ENCODE results near the gene MTCH2. TPM values are rescaled to one million over a fixed set of nuclear protein-coding genes. Genes with fewer than 3 reads are reported as not detected.

MTCH2 gene
- total and polyA plus RNA-seq, 4 experiments from 2014 or later: 23.6 to 66.8 (median 41.3) TPM

DNA sequence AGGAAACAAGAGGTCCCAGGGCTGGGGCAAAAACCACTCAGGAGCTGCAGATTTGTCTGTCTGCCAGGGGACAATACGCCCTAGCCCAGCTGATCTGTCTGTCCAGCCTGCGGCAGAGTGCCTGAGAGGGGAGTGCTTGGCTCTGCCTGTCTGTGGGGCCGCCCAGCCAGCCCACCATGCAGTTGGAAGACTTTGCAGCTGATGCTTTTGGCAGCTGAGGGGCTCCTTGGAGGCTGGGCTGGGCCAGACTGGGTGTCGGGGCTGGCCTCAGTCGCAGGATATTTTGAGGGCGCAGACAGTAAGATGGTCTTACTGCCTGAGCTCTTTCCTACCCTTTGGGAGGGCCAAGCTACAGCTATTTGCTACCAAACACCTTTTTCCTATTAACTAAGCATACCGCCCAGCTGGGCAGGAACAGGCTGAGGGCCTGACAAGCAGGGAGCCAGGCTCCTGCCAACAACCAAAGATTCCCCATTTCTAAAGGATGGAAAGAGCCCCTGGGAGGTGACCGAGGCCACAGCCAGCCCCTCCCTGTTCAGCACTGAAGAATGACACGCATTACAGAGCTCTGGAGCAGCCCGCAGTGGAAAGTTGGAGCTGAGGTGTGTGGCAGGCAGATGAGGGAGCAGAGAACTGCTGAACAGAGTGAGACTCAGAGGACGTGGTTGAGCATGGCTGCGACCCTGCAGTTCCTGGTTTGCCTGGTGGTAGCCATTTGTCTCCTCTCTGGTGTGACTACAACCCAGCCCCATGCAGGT, 56.1 kb downstream of the MTCH2 start, which contains the start of gene FAM180B:
TSS of gene FAM180B (plus strand) at position 581 of the 758 bp plus-strand sequence. CDS start at position 672, 91 bp downstream.
- ChIA-PET POLR2A (ENCODE audit: partially characterized antibody) (interaction anchor here (2.2 kb wide), 1 partner anchor 7 kb away, joined by 5 read pairs; the partner anchor contains the start of genes KBTBD4 and NDUFS3), CTCF (ENCODE audit: partially characterized antibody) (interaction anchor here (0.5 kb wide), 1 partner anchor 27 kb away, joined by 3 read pairs; no protein-coding TSS in a partner anchor)
- Histone ChIP-seq H3K9me3 (ENCODE audit: control insufficient read depth in 1 of 2, low read length in 2 of 2) (no peaks in the 10 kb centered on the region), H3K27ac (ENCODE audit: low read depth, low read length) (no peak within 1 kb of the TSS), H3K36me3 (ENCODE audit: insufficient read depth, low read length) (peaks cover 32% of the 10 kb centered on the region), H3K4me1 (ENCODE audit: insufficient read depth, low read length) (no peaks in the 10 kb centered on the region), H3K4me3 (ENCODE audit: low read length in 2 of 2) (no peak within 1 kb of the TSS), H3K27me3 (ENCODE audit: insufficient read depth, low read length) (no peaks in the 10 kb centered on the region)
- Mint-ChIP-seq H3K4me1 (peaks cover 0 to 9% (median 3%) of the 10 kb centered on the region in 4 donors), H3K27ac (no peak within 1 kb of the TSS), H3K4me3 (peak within 1 kb of the TSS in 1 of 8 donors; percentile 43), H3K9me3 (no peaks in the 10 kb centered on the region), H3K27me3 (no peaks in the 10 kb centered on the region), H3K36me3 (peaks cover 29 to 40% of the 10 kb centered on the region in 2 donors)
- DNase-seq: no peak
- intact Hi-C loops (cut with micrococcal nuclease): no loop called here

GRCh38 chr11:47583844-47584243, 58.5 kb downstream of the MTCH2 start:
- peaks cover 31 to 53% of the 10 kb centered on the region in 2 donors for H3K36me3 Mint-ChIP-seq
- peaks cover 9 to 28% (median 15%) of the 10 kb centered on the region in 4 donors for H3K4me1 Mint-ChIP-seq
- no peak for DNase-seq
- H3K4me1 ChIP-seq (ENCODE audit: insufficient read depth, low read length): peaks cover 13% of the 10 kb centered on the region
- ChIA-PET CTCF (ENCODE audit: partially characterized antibody) (interaction anchor here (1.2 kb wide), 1 partner anchor 19 kb away, joined by 3 read pairs; no protein-coding TSS in a partner anchor), POLR2A (ENCODE audit: partially characterized antibody) (no interaction called here)
- no peaks in the 10 kb centered on the region for H3K27me3 ChIP-seq (ENCODE audit: insufficient read depth, low read length)
- no peak overlapping the region for H3K4me3 Mint-ChIP-seq
- H3K9me3 ChIP-seq (ENCODE audit: control insufficient read depth in 1 of 2, low read length in 2 of 2): no peaks in the 10 kb centered on the region
- no peak overlapping the region for H3K27ac ChIP-seq (ENCODE audit: low read depth, low read length)
- no peak overlapping the region for H3K4me3 ChIP-seq (ENCODE audit: low read length in 2 of 2)
- peaks cover 0 to under 1% (median 0%) of the 10 kb centered on the region in 8 donors for H3K9me3 Mint-ChIP-seq
- H3K36me3 ChIP-seq (ENCODE audit: insufficient read depth, low read length): peaks cover 36% of the 10 kb centered on the region
- peak overlapping the region in 3 of 7 donors; percentile 38 to 65 (median 49) for H3K27ac Mint-ChIP-seq
- peaks cover 0 to under 1% of the 10 kb centered on the region in 2 donors for H3K27me3 Mint-ChIP-seq
- intact Hi-C loops (cut with micrococcal nuclease): no loop called here

GRCh38 chr11:47578524-47579494, 63.5 kb downstream of the MTCH2 start, which contains the start of the genes KBTBD4 and NDUFS3:
KBTBD4 (minus strand) TSS chr11:47578970; CDS start chr11:47578951, 19 bp downstream.
NDUFS3 (plus strand) TSS chr11:47579074; CDS start chr11:47579092, 18 bp downstream.
- H3K27me3 ChIP-seq (ENCODE audit: insufficient read depth, low read length): no peaks in the 10 kb centered on the region
- H3K27ac Mint-ChIP-seq: peak within 1 kb of the TSS; percentile 96 to 100 (median 100)
- peak within 1 kb of the TSS; percentile 83 for H3K27ac ChIP-seq (ENCODE audit: low read depth, low read length)
- peaks cover 42% of the 10 kb centered on the region for H3K4me1 ChIP-seq (ENCODE audit: insufficient read depth, low read length)
- peaks cover 32 to 60% of the 10 kb centered on the region in 2 donors for H3K36me3 Mint-ChIP-seq
- no peaks in the 10 kb centered on the region for H3K9me3 ChIP-seq (ENCODE audit: control insufficient read depth in 1 of 2, low read length in 2 of 2)
- peak within 1 kb of the TSS; percentile 97 to 100 (median 100) for H3K4me3 Mint-ChIP-seq
- peak within 1 kb of the TSS; percentile 80 to 93 for H3K4me3 ChIP-seq (ENCODE audit: low read length in 2 of 2)
- ChIA-PET CTCF (ENCODE audit: partially characterized antibody) (interaction anchor here (0.9 to 2.1 kb wide), 2 partner anchors 14 to 26 kb away, joined by 3 to 7 read pairs; partner anchors contain the start of gene CELF1), POLR2A (ENCODE audit: partially characterized antibody) (interaction anchor here (0.6 to 3.4 kb wide), 17 partner anchors 8 to 878 kb away, joined by 3 to 52 read pairs (median 3); partner anchors contain the start of genes ACP2, AGBL2, ARHGAP1 and CELF1)
- peaks cover 35% of the 10 kb centered on the region for H3K36me3 ChIP-seq (ENCODE audit: insufficient read depth, low read length)
- peaks cover 0 to 3% (median 0%) of the 10 kb centered on the region in 8 donors for H3K9me3 Mint-ChIP-seq
- intact Hi-C loops (cut with micrococcal nuclease): loop anchor here (1.0 to 10.0 kb wide), 7 partner anchors 14 to 642 kb away; partner anchors contain the start of genes ACP2, ARFGAP2, CELF1 and CSTPP1
- peak; percentile 87 to 90 (median 88) for DNase-seq
- H3K27me3 Mint-ChIP-seq: peaks cover 0 to 1% of the 10 kb centered on the region in 2 donors
- H3K4me1 Mint-ChIP-seq: peaks cover 18 to 48% (median 35%) of the 10 kb centered on the region in 4 donors

GRCh38 chr11:47577460-47578041, 64.8 kb downstream of the MTCH2 start:
- peak overlapping the region in 1 of 2 donors; percentile 80 for H3K4me3 ChIP-seq (ENCODE audit: low read length in 2 of 2)
- peak overlapping the region; percentile 83 for H3K27ac ChIP-seq (ENCODE audit: low read depth, low read length)
- Mint-ChIP-seq H3K27ac (peak overlapping the region in 6 of 7 donors; percentile 22 to 100 (median 86)), H3K27me3 (peaks cover 0 to 1% of the 10 kb centered on the region in 2 donors), H3K9me3 (peaks cover 0 to 3% (median 0%) of the 10 kb centered on the region in 8 donors), H3K4me1 (peaks cover 19 to 52% (median 37%) of the 10 kb centered on the region in 4 donors), H3K36me3 (peaks cover 30 to 60% of the 10 kb centered on the region in 2 donors), H3K4me3 (peak overlapping the region; percentile 97 to 100 (median 100))
- no peaks in the 10 kb centered on the region for H3K9me3 ChIP-seq (ENCODE audit: control insufficient read depth in 1 of 2, low read length in 2 of 2)
- CTCF ChIA-PET (ENCODE audit: partially characterized antibody): interaction anchor here (1.5 to 2.1 kb wide), 2 partner anchors 13 to 24 kb away, joined by 4 to 7 read pairs; no protein-coding TSS in a partner anchor
- no peak for DNase-seq
- H3K27me3 ChIP-seq (ENCODE audit: insufficient read depth, low read length): no peaks in the 10 kb centered on the region
- intact Hi-C loops (cut with micrococcal nuclease): loop anchor here (2.0 to 10.0 kb wide), 6 partner anchors 13 to 641 kb away; partner anchors contain the start of genes ACP2, ARFGAP2, CSTPP1 and FNBP4
- H3K4me1 ChIP-seq (ENCODE audit: insufficient read depth, low read length): peaks cover 42% of the 10 kb centered on the region
- POLR2A ChIA-PET (ENCODE audit: partially characterized antibody): interaction anchor here (1.1 to 3.4 kb wide), 5 partner anchors 11 to 329 kb away, joined by 3 to 52 read pairs (median 8); partner anchors contain the start of genes ACP2, AGBL2, CELF1 and NUP160
- peaks cover 36% of the 10 kb centered on the region for H3K36me3 ChIP-seq (ENCODE audit: insufficient read depth, low read length)

DNA sequence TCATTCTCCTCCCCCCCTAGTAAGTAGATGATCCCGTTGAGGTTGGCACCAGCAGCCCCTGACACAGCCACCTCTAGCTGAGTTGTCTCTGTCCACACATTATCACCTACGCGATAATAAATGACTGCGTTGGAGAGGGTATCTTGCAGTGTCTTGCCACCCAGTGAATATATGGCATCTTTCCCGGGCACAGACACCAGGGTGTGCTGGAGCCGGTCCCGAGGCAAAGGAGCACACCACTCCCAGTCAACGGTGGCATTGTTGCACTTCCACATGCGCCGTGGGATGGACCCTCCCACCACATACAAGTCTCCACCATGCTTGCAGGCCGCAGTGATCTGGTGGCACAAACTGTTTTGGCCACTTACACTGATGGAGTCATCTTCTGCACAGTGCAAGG, 69.0 kb downstream of the MTCH2 start:
- no peak overlapping the region for H3K4me3 ChIP-seq (ENCODE audit: low read length in 2 of 2)
- Mint-ChIP-seq H3K4me1 (peaks cover 10 to 33% (median 20%) of the 10 kb centered on the region in 4 donors), H3K27ac (peak overlapping the region in 1 of 7 donors; percentile 46), H3K27me3 (no peaks in the 10 kb centered on the region), H3K36me3 (peaks cover 21 to 55% of the 10 kb centered on the region in 2 donors), H3K4me3 (no peak overlapping the region), H3K9me3 (no peaks in the 10 kb centered on the region)
- CTCF ChIA-PET (ENCODE audit: partially characterized antibody): interaction anchor here (1.6 kb wide), 1 partner anchor 8 kb away, joined by 7 read pairs; the partner anchor contains the start of gene PTPMT1
- H3K36me3 ChIP-seq (ENCODE audit: insufficient read depth, low read length): peaks cover 39% of the 10 kb centered on the region
- intact Hi-C loops (cut with micrococcal nuclease): loop anchor here (10.0 kb wide), 1 partner anchor 399 kb away; the partner anchor contains the start of gene ARFGAP2
- H3K9me3 ChIP-seq (ENCODE audit: control insufficient read depth in 1 of 2, low read length in 2 of 2): no peaks in the 10 kb centered on the region
- DNase-seq: no peak
- no peak overlapping the region for H3K27ac ChIP-seq (ENCODE audit: low read depth, low read length)
- POLR2A ChIA-PET (ENCODE audit: partially characterized antibody): interaction anchor here (2.1 kb wide), 1 partner anchor 9 kb away, joined by 9 read pairs; the partner anchor contains the start of gene PTPMT1
- H3K4me1 ChIP-seq (ENCODE audit: insufficient read depth, low read length): peaks cover 29% of the 10 kb centered on the region
- no peaks in the 10 kb centered on the region for H3K27me3 ChIP-seq (ENCODE audit: insufficient read depth, low read length)

All from CD4-positive, alpha-beta memory T cell (primary cell).